Transverse colon (tissue), 3 donors: Measurements from ENCODE around the gene PRR16.

Source experiments
- CTCF ChIP-seq, 5 experiments: fragments of 200-600 bp in 3 of 5; fragments of 450-650 bp in 2 of 5; sonication (generic) in 3 of 5; IDR thresholded peaks; 1 replicate in 2 of 5; 2 replicates in 3 of 5; pipeline ENCODE4 v1.5.1; 2016 to 2017; ENCODE audit warnings: antibody characterized with exemption in 5 of 5, inconsistent platforms in 3 of 5, mild to moderate bottlenecking in 2 of 5, moderate library complexity in 1 of 5
- EP300 ChIP-seq: sonication (generic); formaldehyde crosslinking; IDR thresholded peaks from one replicate; pipeline ENCODE4 v1.6.1; 2017; ENCODE audit warnings: antibody characterized with exemption, low read depth

DNA sequence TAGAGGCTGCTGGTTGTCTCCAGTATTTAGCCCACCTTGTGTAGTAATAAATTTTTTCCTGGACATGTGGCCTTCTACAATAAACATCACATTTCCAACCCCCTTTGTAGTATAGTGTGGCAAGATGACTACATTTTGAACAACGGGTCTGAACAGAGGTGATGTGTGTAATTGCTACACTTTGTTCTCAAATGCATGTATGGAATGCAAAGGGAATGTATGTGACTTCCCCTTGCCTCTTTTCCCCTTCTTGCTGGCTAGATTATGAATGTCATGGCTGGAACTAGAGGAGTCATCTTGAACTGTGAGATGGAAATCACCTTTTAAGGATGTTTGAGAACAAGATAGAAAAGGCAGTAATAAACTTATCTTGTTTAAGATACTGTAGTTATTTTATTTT is 54.5 kb downstream of the PRR16 start:
- no peak for TF ChIP-seq EP300
- no peak for TF ChIP-seq CTCF (IDR thresholded peaks at IDR 0.05)
